Tibial nerve (tissue), 4 donors: ENCODE measurements around the gene ARHGAP15. TPM values are rescaled to one million over a fixed set of nuclear protein-coding genes. Genes with fewer than 3 reads are reported as not detected.

Experiments
- DNase-seq, 2 donors: peaks; one replicate each; pipeline ENCODE4 v3.0.0-alpha.2; 2019; ENCODE audit warnings: low spot score in 2 of 2
- H3K27ac ChIP-seq, 4 donors: fragments of 200-600 bp; sonication (generic) in 3 of 4; one replicate each; pipeline ENCODE4 v1.5.1; 2017 to 2019; ENCODE audit warnings: mild to moderate bottlenecking in 1 of 4
- H3K27me3 ChIP-seq, 2 donors: fragments of 200-600 bp; sonication (generic) in 1 of 2; one replicate each; pipeline versions ENCODE4 v1.5.1 to v1.6.0; 2017 to 2019
- H3K36me3 ChIP-seq, 3 donors: fragments of 200-600 bp; sonication (generic); one replicate each; pipeline ENCODE4 v1.5.1; 2018 to 2019
- H3K4me1 ChIP-seq, 4 donors: fragments of 200-600 bp; sonication (generic) in 3 of 4; one replicate each; pipeline ENCODE4 v1.5.1; 2017 to 2019
- H3K4me3 ChIP-seq, 4 donors: fragments of 200-600 bp; sonication (generic) in 3 of 4; one replicate each; pipeline ENCODE4 v1.5.1; 2017 to 2019; ENCODE audit warnings: mild to moderate bottlenecking in 1 of 4, moderate library complexity in 1 of 4
- H3K9me3 ChIP-seq, 4 donors: fragments of 200-600 bp; sonication (generic) in 3 of 4; one replicate each; pipeline ENCODE4 v1.5.1; 2017 to 2019
- CTCF ChIP-seq, 5 experiments: fragments of 200-600 bp in 3 of 5; fragments of 450-650 bp in 2 of 5; sonication (generic) in 3 of 5; IDR thresholded peaks; one replicate each; pipeline ENCODE4 v1.5.1; 2016 to 2019; ENCODE audit warnings: antibody characterized with exemption in 5 of 5, mild to moderate bottlenecking in 3 of 5, moderate library complexity in 2 of 5
- EP300 ChIP-seq, 2 donors: sonication (generic); formaldehyde crosslinking; IDR thresholded peaks; one replicate each; pipeline ENCODE4 v1.6.1; 2017; ENCODE audit warnings: antibody characterized with exemption in 2 of 2, mild to moderate bottlenecking in 1 of 2
- POLR2A ChIP-seq, 2 donors: fragments of 450-650 bp; IDR thresholded peaks; one replicate each; pipeline ENCODE4 v1.6.1; 2017; ENCODE audit warnings: antibody characterized with exemption in 2 of 2, mild to moderate bottlenecking in 2 of 2, moderate library complexity in 2 of 2
- WGBS, 2 donors: methylation state at CpG; one replicate each; pipeline ENCODE4 v1.1.5; 2018; 5-methylcytosine and 5-hydroxymethylcytosine counted together
- total RNA-seq, 4 donors: library from RNA; depleted of rRNA; stranded (reverse); fragments of >200 nt; gene quantifications; one replicate each; pipeline ENCODE4 v1.1.0, GENCODE V29; 2016

The ARHGAP15 gene
- total RNA-seq, 4 donors from 2014 or later, result 22.6 to 47.4 (median 35.9) TPM

- TF ChIP-seq POLR2A (IDR thresholded peaks at IDR 0.05), result no peak
- 51 to 53% methylated on average over 5 of the region's 5 CpGs for WGBS, 2 donors
- Histone ChIP-seq H3K36me3 (no peaks in the 10 kb centered on the region), H3K9me3 (no peaks in the 10 kb centered on the region), H3K4me1 (peaks cover 0 to 41% (median 22%) of the 10 kb centered on the region in 4 donors), H3K27me3 (no peaks in the 10 kb centered on the region), H3K4me3 (peak overlapping the region in 2 of 4 donors; percentile 2 to 6), H3K27ac (peak overlapping the region; percentile 51 to 83 (median 69))
- DNase-seq, result no peak
These were observed 473.9 kb downstream of the ARHGAP15 start for GRCh38 chr2:143603035-143603655.

- no peak for DNase-seq
- Histone ChIP-seq H3K4me3 (peak overlapping the region in 1 of 4 donors; percentile 2), H3K27me3 (no peaks in the 10 kb centered on the region), H3K4me1 (peaks cover 0 to 41% (median 22%) of the 10 kb centered on the region in 4 donors), H3K36me3 (no peaks in the 10 kb centered on the region), H3K9me3 (no peaks in the 10 kb centered on the region), H3K27ac (peak overlapping the region; percentile 51 to 83 (median 69))
- no peak for TF ChIP-seq POLR2A (IDR thresholded peaks at IDR 0.05)
- no peak for TF ChIP-seq EP300 (IDR thresholded peaks at IDR 0.05)
- TF ChIP-seq CTCF (IDR thresholded peaks at IDR 0.05), result no peak
- 29 to 39% methylated on average over 4 of the region's 4 CpGs for WGBS, 2 donors
These were observed 474.8 kb downstream of the ARHGAP15 start for GRCh38 chr2:143603846-143604565.

- no peak for DNase-seq
- no peaks in the 10 kb centered on the region for H3K9me3 ChIP-seq
- TF ChIP-seq POLR2A (IDR thresholded peaks at IDR 0.05), result no peak
- TF ChIP-seq EP300 (IDR thresholded peaks at IDR 0.05), result no peak
- TF ChIP-seq CTCF (IDR thresholded peaks at IDR 0.05), result no peak
- H3K4me1 ChIP-seq, result peaks cover 0 to 42% (median 22%) of the 10 kb centered on the region in 4 donors
- peak overlapping the region; percentile 51 to 83 (median 69) for H3K27ac ChIP-seq
- WGBS, 2 donors, result 31 to 38% methylated on average over 5 of the region's 5 CpGs
- H3K27me3 ChIP-seq, result no peaks in the 10 kb centered on the region
- peak overlapping the region in 1 of 4 donors; percentile 2 for H3K4me3 ChIP-seq
- H3K36me3 ChIP-seq, result no peaks in the 10 kb centered on the region
These were observed 475.3 kb downstream of the ARHGAP15 start for GRCh38 chr2:143604566-143604959.

- Histone ChIP-seq H3K9me3 (no peaks in the 10 kb centered on the region), H3K4me1 (peaks cover 0 to 48% (median 23%) of the 10 kb centered on the region in 4 donors), H3K27me3 (no peaks in the 10 kb centered on the region), H3K36me3 (no peaks in the 10 kb centered on the region), H3K4me3 (peak overlapping the region; percentile 2 to 41 (median 21)), H3K27ac (peak overlapping the region; percentile 45 to 83 (median 74))
- no peak for TF ChIP-seq POLR2A (IDR thresholded peaks at IDR 0.05)
- peak in 1 of 2 donors; percentile 78 for TF ChIP-seq EP300 (IDR thresholded peaks at IDR 0.05)
- TF ChIP-seq CTCF (IDR thresholded peaks at IDR 0.05), result no peak
- no peak for DNase-seq
- 31 to 32% methylated on average over 5 of the region's 5 CpGs for WGBS, 2 donors
These were observed 478.2 kb downstream of the ARHGAP15 start for GRCh38 chr2:143607231-143608062.

- no peaks in the 10 kb centered on the region for H3K27me3 ChIP-seq
- WGBS, 2 donors, result 46 to 57% methylated on average over 3 of the region's 3 CpGs
- DNase-seq, result no peak
- H3K27ac ChIP-seq, result peak overlapping the region; percentile 45 to 83 (median 74)
- peaks cover 0 to 44% (median 22%) of the 10 kb centered on the region in 4 donors for H3K4me1 ChIP-seq
- H3K9me3 ChIP-seq, result no peaks in the 10 kb centered on the region
- H3K36me3 ChIP-seq, result no peaks in the 10 kb centered on the region
- H3K4me3 ChIP-seq, result peak overlapping the region; percentile 2 to 41 (median 21)
- TF ChIP-seq EP300 (IDR thresholded peaks at IDR 0.05) (peak in 1 of 2 donors; percentile 7), POLR2A (IDR thresholded peaks at IDR 0.05) (no peak), CTCF (IDR thresholded peaks at IDR 0.05) (no peak)
These were observed 478.8 kb downstream of the ARHGAP15 start for GRCh38 chr2:143608063-143608423.
